Mesendoderm (in vitro differentiated cells): ENCODE measurements around the gene CSRNP3.

ENCODE experiments used
- DNase-seq: peaks from one replicate; pipeline ENCODE4 v3.0.0; 2013
- H2AK5ac ChIP-seq: 2 replicates; pipeline ENCODE4 v1.6.1; 2013; ENCODE audit warnings: low read length, inconsistent platforms
- H2BK120ac ChIP-seq: 2 replicates; pipeline ENCODE4 v1.6.1; 2013; ENCODE audit warnings: low read depth, mild to moderate bottlenecking, low read length, moderate library complexity, mixed read lengths
- H2BK15ac ChIP-seq: replicated peaks from 2 replicates; pipeline ENCODE4 v1.6.1; 2013; ENCODE audit warnings: low read depth, mild to moderate bottlenecking, moderate library complexity
- H2BK5ac ChIP-seq: 2 replicates; pipeline ENCODE4 v1.6.1; 2013; ENCODE audit warnings: low read length, inconsistent platforms
- H3K18ac ChIP-seq: 2 replicates; pipeline ENCODE4 v1.6.1; 2013; ENCODE audit warnings: mild to moderate bottlenecking, low read length, mixed read lengths
- H3K23ac ChIP-seq: one replicate; pipeline ENCODE4 v1.6.1; 2013; ENCODE audit warnings: low read length
- H3K27ac ChIP-seq: 2 replicates; pipeline ENCODE4 v1.5.1; 2013; ENCODE audit warnings: low read depth, mild to moderate bottlenecking, inconsistent platforms, low read length, moderate library complexity
- H3K27me3 ChIP-seq: 2 replicates; pipeline ENCODE4 v1.6.1; 2013; ENCODE audit warnings: low read length, control low read depth, mild to moderate bottlenecking, inconsistent platforms; ENCODE audit not compliant: insufficient read depth, poor library complexity
- H3K36me3 ChIP-seq: 2 replicates; pipeline ENCODE4 v1.6.1; 2013; ENCODE audit warnings: low read length, inconsistent platforms; ENCODE audit not compliant: control insufficient read depth, insufficient read depth
- H3K4ac ChIP-seq: one replicate; pipeline ENCODE4 v1.6.1; 2013; ENCODE audit warnings: low read depth, mild to moderate bottlenecking, low read length, moderate library complexity
- H3K4me1 ChIP-seq: 2 replicates; pipeline ENCODE4 v1.6.1; 2013; ENCODE audit warnings: low read depth, low read length, inconsistent platforms; ENCODE audit not compliant: control insufficient read depth
- H3K4me2 ChIP-seq: 2 replicates; pipeline ENCODE4 v1.6.1; 2013; ENCODE audit warnings: low read length
- H3K4me3 ChIP-seq: 2 replicates; pipeline ENCODE4 v1.5.1; 2013; ENCODE audit warnings: mild to moderate bottlenecking, low read length
- H3K56ac ChIP-seq: one replicate; pipeline ENCODE4 v1.6.1; 2013; ENCODE audit warnings: low read length
- H3K79me1 ChIP-seq: 2 replicates; pipeline ENCODE4 v1.6.1; 2013; ENCODE audit warnings: low read length, inconsistent platforms
- H3K79me2 ChIP-seq: 2 replicates; pipeline ENCODE4 v1.6.1; 2013; ENCODE audit warnings: mild to moderate bottlenecking, low read length; ENCODE audit not compliant: control insufficient read depth, insufficient read depth
- H3K9ac ChIP-seq: 2 replicates; pipeline ENCODE4 v1.6.1; 2013; ENCODE audit warnings: low read length, inconsistent platforms
- H4K5ac ChIP-seq: one replicate; pipeline ENCODE4 v1.6.1; 2013; ENCODE audit warnings: low read length
- H4K8ac ChIP-seq: one replicate; pipeline ENCODE4 v1.6.1; 2013; ENCODE audit warnings: low read depth, mild to moderate bottlenecking, control low read depth, low read length, moderate library complexity
- WGBS: extraction: QIAGEN DNeasy Blood & Tissue Kit; methylation state at CpG from one replicate; pipeline ENCODE4 v1.1.7; 2013; ENCODE audit warnings: low lambda C conversion rate, missing lambda C conversion rate; ENCODE audit not compliant: insufficient coverage; ENCODE audit errors: extremely low coverage; 5-methylcytosine and 5-hydroxymethylcytosine counted together

The CSRNP3 gene

DNA sequence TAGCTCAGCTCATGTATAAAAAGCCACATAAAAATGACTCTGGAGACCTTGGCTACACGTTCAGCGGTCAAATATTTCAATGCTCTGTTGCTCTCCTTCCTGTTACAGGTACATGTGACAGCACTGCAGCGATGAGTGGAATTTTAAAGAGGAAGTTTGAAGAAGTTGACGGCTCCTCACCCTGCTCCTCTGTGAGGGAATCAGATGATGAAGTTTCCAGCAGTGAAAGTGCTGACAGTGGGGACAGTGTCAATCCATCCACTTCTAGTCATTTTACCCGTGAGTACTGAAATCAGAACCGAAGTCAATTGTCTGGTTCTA, 125.4 kb downstream of the CSRNP3 start:
- Histone ChIP-seq H2BK5ac (no peak overlapping the region), H2BK120ac (no peak overlapping the region), H3K79me1 (no peaks in the 10 kb centered on the region), H2BK15ac (no peak overlapping the region), H3K18ac (no peak overlapping the region), H3K4ac (no peak overlapping the region), H3K27ac (no peak overlapping the region), H3K4me2 (no peak overlapping the region), H3K23ac (no peak overlapping the region), H3K4me1 (no peaks in the 10 kb centered on the region), H3K27me3 (no peaks in the 10 kb centered on the region), H4K8ac (no peak overlapping the region), H3K56ac (no peak overlapping the region), H2AK5ac (no peak overlapping the region), H4K5ac (no peak overlapping the region), H3K79me2 (no peaks in the 10 kb centered on the region), H3K36me3 (no peaks in the 10 kb centered on the region), H3K9ac (no peak overlapping the region), H3K4me3 (no peak overlapping the region)
- DNase-seq, result no peak
- WGBS, result no CpG with 5 or more reads among the region's 6 CpGs

GRCh38 chr2:165596788-165597187, 127.3 kb downstream of the CSRNP3 start:
- no peaks in the 10 kb centered on the region for H3K4me1 ChIP-seq
- no peak overlapping the region for H2BK15ac ChIP-seq
- no peak overlapping the region for H2BK120ac ChIP-seq
- no peak overlapping the region for H3K27ac ChIP-seq
- H4K5ac ChIP-seq, result no peak overlapping the region
- H3K18ac ChIP-seq, result no peak overlapping the region
- no peaks in the 10 kb centered on the region for H3K27me3 ChIP-seq
- H3K4ac ChIP-seq, result no peak overlapping the region
- H4K8ac ChIP-seq, result no peak overlapping the region
- H2AK5ac ChIP-seq, result no peak overlapping the region
- H3K9ac ChIP-seq, result no peak overlapping the region
- H3K79me1 ChIP-seq, result no peaks in the 10 kb centered on the region
- no peak for DNase-seq
- WGBS, result no CpG with 5 or more reads among the region's 3 CpGs
- H3K56ac ChIP-seq, result no peak overlapping the region
- H3K4me2 ChIP-seq, result no peak overlapping the region
- H3K23ac ChIP-seq, result no peak overlapping the region
- H3K36me3 ChIP-seq, result no peaks in the 10 kb centered on the region
- no peak overlapping the region for H2BK5ac ChIP-seq
- no peaks in the 10 kb centered on the region for H3K79me2 ChIP-seq
- no peak overlapping the region for H3K4me3 ChIP-seq

DNA sequence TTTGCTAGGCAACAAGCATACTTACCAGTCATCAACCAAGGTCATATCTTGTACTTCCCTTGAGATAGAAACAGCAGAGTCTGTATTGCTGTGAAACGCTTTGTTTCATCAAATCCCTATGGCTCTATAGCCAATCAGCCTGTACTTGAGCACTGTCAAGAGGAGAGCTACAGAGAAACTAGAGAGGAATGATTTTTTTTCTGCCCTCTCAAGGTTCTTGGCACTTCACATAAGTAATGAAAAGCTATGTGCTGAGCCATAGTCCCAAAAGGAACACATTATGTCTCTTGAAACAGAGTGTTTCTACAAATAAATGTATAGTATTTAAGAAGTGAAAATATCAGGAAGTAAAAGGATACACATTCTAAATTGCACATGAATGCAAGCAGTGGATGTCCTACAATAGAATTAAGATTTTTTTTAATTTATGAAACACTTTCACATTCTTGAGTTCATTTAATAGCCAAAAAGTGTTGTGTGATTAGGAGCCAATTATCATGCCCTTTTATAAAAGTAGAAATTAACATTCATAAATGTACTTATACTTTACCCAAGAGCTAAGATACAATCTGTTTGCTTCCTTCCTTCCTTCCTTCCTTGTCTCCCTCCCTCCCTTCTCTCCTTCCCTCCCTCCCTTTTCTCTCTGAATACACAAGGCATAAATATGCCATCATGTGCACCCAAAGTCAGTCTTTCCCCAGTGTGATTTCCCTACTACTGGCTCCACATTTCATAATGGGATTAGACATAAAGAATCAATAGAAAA, 131.8 kb downstream of the CSRNP3 start:
- Histone ChIP-seq H3K4me3 (no peak overlapping the region), H2BK5ac (no peak overlapping the region), H3K9ac (no peak overlapping the region), H3K4me2 (no peak overlapping the region), H3K79me1 (no peaks in the 10 kb centered on the region), H3K56ac (no peak overlapping the region), H3K36me3 (no peaks in the 10 kb centered on the region), H4K5ac (no peak overlapping the region), H2BK120ac (no peak overlapping the region), H3K79me2 (no peaks in the 10 kb centered on the region), H2BK15ac (no peak overlapping the region), H3K27ac (no peak overlapping the region), H3K23ac (no peak overlapping the region), H3K18ac (no peak overlapping the region), H3K4me1 (no peaks in the 10 kb centered on the region), H2AK5ac (no peak overlapping the region), H3K4ac (no peak overlapping the region), H4K8ac (no peak overlapping the region), H3K27me3 (no peaks in the 10 kb centered on the region)
- no peak for DNase-seq
- WGBS, result no CpG with 5 or more reads among the region's 1 CpG

GRCh38 chr2:165601928-165602521, 132.5 kb downstream of the CSRNP3 start:
- H3K4me3 ChIP-seq, result no peak overlapping the region
- no peak overlapping the region for H2BK120ac ChIP-seq
- no peaks in the 10 kb centered on the region for H3K4me1 ChIP-seq
- no peak overlapping the region for H3K56ac ChIP-seq
- H3K79me2 ChIP-seq, result no peaks in the 10 kb centered on the region
- H3K4ac ChIP-seq, result no peak overlapping the region
- no peak overlapping the region for H2BK15ac ChIP-seq
- no peak overlapping the region for H4K8ac ChIP-seq
- no peak overlapping the region for H3K27ac ChIP-seq
- no peak overlapping the region for H3K23ac ChIP-seq
- no peak overlapping the region for H4K5ac ChIP-seq
- no peak for DNase-seq
- H3K18ac ChIP-seq, result no peak overlapping the region
- H2AK5ac ChIP-seq, result no peak overlapping the region
- WGBS, result no CpG with 5 or more reads among the region's 3 CpGs
- no peaks in the 10 kb centered on the region for H3K27me3 ChIP-seq
- H3K79me1 ChIP-seq, result no peaks in the 10 kb centered on the region
- H3K36me3 ChIP-seq, result no peaks in the 10 kb centered on the region
- H3K4me2 ChIP-seq, result no peak overlapping the region
- H3K9ac ChIP-seq, result no peak overlapping the region
- no peak overlapping the region for H2BK5ac ChIP-seq

DNA sequence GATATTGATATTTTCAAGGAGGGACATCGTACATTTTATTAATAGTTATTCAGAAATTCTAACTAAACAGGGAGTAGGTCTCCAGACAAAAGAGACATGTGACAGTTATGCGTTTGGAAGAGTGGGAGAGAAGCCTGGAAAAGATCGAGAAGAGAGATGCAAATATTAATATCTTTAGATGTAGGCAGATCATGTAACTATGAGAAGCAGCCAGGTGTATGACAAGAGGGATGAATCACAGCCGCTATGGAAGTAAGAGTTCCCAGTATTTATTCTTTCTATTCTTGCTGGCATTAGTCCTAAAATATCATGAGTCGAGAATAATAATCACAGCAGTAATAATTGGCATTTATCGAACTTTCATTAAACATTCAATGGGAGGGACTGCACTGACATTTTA, 140.2 kb downstream of the CSRNP3 start:
- Histone ChIP-seq H3K18ac (no peak overlapping the region), H3K79me2 (no peaks in the 10 kb centered on the region), H2BK120ac (no peak overlapping the region), H2BK15ac (no peak overlapping the region), H3K27me3 (no peaks in the 10 kb centered on the region), H2BK5ac (no peak overlapping the region), H3K27ac (no peak overlapping the region), H3K9ac (no peak overlapping the region), H3K4me1 (no peaks in the 10 kb centered on the region), H3K36me3 (no peaks in the 10 kb centered on the region), H3K56ac (no peak overlapping the region), H4K8ac (no peak overlapping the region), H3K4me2 (no peak overlapping the region), H3K79me1 (no peaks in the 10 kb centered on the region), H3K23ac (no peak overlapping the region), H3K4ac (no peak overlapping the region), H4K5ac (no peak overlapping the region), H2AK5ac (no peak overlapping the region), H3K4me3 (no peak overlapping the region)
- WGBS, result no CpG with 5 or more reads among the region's 6 CpGs
- DNase-seq, result no peak

GRCh38 chr2:165610591-165611029, 141.1 kb downstream of the CSRNP3 start:
- Histone ChIP-seq H3K4ac (no peak overlapping the region), H2AK5ac (no peak overlapping the region), H3K27me3 (no peaks in the 10 kb centered on the region), H4K5ac (no peak overlapping the region), H3K9ac (no peak overlapping the region), H3K18ac (no peak overlapping the region), H2BK5ac (no peak overlapping the region), H3K4me3 (no peak overlapping the region), H4K8ac (peak overlapping the region; percentile 28), H3K79me1 (no peaks in the 10 kb centered on the region), H3K36me3 (no peaks in the 10 kb centered on the region), H3K79me2 (no peaks in the 10 kb centered on the region), H3K56ac (no peak overlapping the region), H3K4me2 (no peak overlapping the region), H3K27ac (no peak overlapping the region), H3K4me1 (no peaks in the 10 kb centered on the region), H2BK120ac (no peak overlapping the region), H2BK15ac (no peak overlapping the region), H3K23ac (no peak overlapping the region)
- WGBS, result no CpG with 5 or more reads among the region's 6 CpGs
- DNase-seq, result peak; percentile 41
